Measurements from ENCODE around the gene SCUBE1. TPM values are rescaled to one million over a fixed set of nuclear protein-coding genes. Genes with fewer than 3 reads are reported as not detected.

Gene SCUBE1
- total RNA-seq, 2 experiments from 2014 or later = not detected

DNA sequence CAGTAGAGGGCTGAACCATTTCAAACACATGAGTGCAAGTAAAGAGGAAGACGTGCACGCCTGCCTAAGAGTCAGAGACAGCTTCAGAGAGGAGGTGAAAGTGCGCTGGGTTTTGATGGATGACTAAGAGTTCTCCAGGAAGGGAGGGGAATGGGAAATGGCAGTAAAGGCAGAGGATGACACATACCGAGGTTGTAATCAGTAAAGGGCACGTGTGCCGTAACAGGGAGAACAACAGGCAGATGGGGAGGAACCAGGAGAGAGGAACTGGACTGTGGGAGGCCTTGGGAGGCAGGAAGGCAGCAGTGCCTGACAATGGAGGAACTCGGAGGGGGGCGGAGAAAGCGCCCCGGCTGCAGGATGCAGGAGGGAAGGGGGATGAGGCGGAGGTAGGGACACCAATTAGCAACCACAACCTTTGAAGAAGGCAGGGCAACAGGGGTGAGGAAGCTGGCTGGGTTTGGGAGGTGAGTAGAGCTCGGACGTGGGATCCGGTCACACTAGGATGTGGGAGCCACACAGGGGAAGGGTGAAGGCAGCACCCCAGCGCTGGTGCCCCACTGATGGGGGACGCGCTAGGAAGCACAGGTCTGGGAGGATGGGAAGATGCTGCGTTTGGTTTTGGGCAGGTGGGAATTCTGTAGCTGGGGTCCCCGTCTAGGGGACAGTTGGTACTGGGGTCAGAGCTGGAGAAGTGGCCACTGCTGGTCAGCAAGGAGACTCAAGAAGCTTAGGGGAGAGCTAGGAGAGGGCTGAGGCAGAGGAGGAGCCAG lies 67.4 kb downstream of the SCUBE1 start:
- Histone ChIP-seq H3K9me2 (ENCODE audit: insufficient read depth, low read length) (no peaks in the 10 kb centered on the region), H2AFZ (ENCODE audit: low read length) (no peak overlapping the region), H4K20me1 (ENCODE audit: insufficient read depth, low read length) (no peaks in the 10 kb centered on the region; the same call in 1 of the 2 replicates), H3K4me2 (ENCODE audit: low read length) (no peak overlapping the region), H3K79me2 (ENCODE audit: insufficient read depth, low read depth, low read length) (no peaks in the 10 kb centered on the region), H3K9me3 (ENCODE audit: low read length) (no peaks in the 10 kb centered on the region), H3K27ac (ENCODE audit: low read depth, low read length, poor library complexity, severe bottlenecking) (no peak overlapping the region), H3K4me1 (ENCODE audit: insufficient read depth, low read length, poor library complexity, severe bottlenecking) (no peaks in the 10 kb centered on the region), H3K4me3 (ENCODE audit: low read depth, low read length, poor library complexity, severe bottlenecking) (no peak overlapping the region), H3K36me3 (ENCODE audit: insufficient read depth, low read length) (no peaks in the 10 kb centered on the region)
- ChIA-PET CTCF (ENCODE audit: unreplicated experiment) (interaction anchor here (1.0 kb wide), 1 partner anchor 70 kb away, joined by 3 read pairs; no protein-coding TSS in a partner anchor), POLR2A (interaction anchor here (0.6 to 0.7 kb wide), 2 partner anchors 27 to 97 kb away, joined by 3 read pairs; no protein-coding TSS in a partner anchor)
- DNase-seq (ENCODE audit: low spot score) = no peak
- TF ChIP-seq, protein P1, sequence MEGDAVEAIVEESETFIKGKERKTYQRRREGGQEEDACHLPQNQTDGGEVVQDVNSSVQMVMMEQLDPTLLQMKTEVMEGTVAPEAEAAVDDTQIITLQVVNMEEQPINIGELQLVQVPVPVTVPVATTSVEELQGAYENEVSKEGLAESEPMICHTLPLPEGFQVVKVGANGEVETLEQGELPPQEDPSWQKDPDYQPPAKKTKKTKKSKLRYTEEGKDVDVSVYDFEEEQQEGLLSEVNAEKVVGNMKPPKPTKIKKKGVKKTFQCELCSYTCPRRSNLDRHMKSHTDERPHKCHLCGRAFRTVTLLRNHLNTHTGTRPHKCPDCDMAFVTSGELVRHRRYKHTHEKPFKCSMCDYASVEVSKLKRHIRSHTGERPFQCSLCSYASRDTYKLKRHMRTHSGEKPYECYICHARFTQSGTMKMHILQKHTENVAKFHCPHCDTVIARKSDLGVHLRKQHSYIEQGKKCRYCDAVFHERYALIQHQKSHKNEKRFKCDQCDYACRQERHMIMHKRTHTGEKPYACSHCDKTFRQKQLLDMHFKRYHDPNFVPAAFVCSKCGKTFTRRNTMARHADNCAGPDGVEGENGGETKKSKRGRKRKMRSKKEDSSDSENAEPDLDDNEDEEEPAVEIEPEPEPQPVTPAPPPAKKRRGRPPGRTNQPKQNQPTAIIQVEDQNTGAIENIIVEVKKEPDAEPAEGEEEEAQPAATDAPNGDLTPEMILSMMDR (conservative IDR thresholded peaks at IDR 0.05; ENCODE audit: low read length) = no peak
- no peak for TF ChIP-seq EZH2phosphoT487 (IDR thresholded peaks at IDR 0.05; ENCODE audit: borderline replicate concordance, low read depth, low read length)
- intact Hi-C loops (cut with micrococcal nuclease; ENCODE audit: unreplicated experiment) = no loop called here
- no TSS peak for BruUV-seq (replicated peaks)

DNA sequence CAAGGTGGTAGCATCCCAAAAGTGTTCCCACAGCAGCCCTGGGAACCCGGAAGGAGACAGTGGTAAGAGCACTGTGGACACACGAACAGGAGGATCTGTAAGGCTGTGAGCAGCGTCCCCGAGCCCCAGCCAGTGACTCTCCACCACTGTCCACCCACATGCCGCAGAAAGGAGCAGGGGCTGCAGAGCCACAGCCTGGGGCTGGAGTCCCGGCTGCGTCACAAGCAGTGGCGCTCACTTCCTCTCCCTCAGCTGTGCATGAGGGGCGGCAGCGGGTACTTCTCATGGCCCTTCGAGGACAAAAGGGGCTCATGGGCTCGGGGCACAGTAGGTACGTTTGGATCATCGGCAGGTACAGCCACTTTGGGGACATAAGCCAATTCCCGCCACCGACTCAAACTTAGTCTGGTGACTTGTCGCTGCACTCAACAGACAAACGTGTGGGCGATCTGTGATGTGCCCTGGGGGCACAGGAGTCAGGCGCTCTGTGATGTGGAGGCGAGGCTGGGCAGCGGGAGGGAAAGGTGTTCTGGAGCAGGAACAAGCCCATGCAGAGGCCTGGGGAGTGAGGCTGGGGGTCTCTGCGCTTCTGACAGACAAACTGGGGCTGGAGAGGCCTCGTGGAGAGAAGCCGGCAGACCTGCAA lies 68.5 kb downstream of the SCUBE1 start:
- no peaks in the 10 kb centered on the region for H3K4me1 ChIP-seq (ENCODE audit: insufficient read depth, low read length, poor library complexity, severe bottlenecking)
- BruUV-seq (replicated peaks) = no TSS peak

More for the DNA sequence above, 68.5 kb downstream of the SCUBE1 start:
- Histone ChIP-seq H3K9me3 (ENCODE audit: low read length) (no peaks in the 10 kb centered on the region), H3K4me2 (ENCODE audit: low read length) (no peak overlapping the region), H4K20me1 (ENCODE audit: insufficient read depth, low read length) (no peaks in the 10 kb centered on the region), H3K36me3 (ENCODE audit: insufficient read depth, low read length) (no peaks in the 10 kb centered on the region), H2AFZ (ENCODE audit: low read length) (no peak overlapping the region), H3K9me2 (ENCODE audit: insufficient read depth, low read length) (no peaks in the 10 kb centered on the region), H3K27ac (ENCODE audit: low read depth, low read length, poor library complexity, severe bottlenecking) (no peak overlapping the region), H3K79me2 (ENCODE audit: insufficient read depth, low read depth, low read length) (no peaks in the 10 kb centered on the region), H3K4me3 (ENCODE audit: low read depth, low read length, poor library complexity, severe bottlenecking) (no peak overlapping the region)
- POLR2A ChIA-PET = interaction anchor here (0.6 kb wide), 1 partner anchor 355 kb away, joined by 3 read pairs; no protein-coding TSS in a partner anchor
- intact Hi-C loops (cut with micrococcal nuclease; ENCODE audit: unreplicated experiment) = loop anchor here (1.0 kb wide), 2 partner anchors 72 to 111 kb away; no protein-coding TSS in a partner anchor
- DNase-seq (ENCODE audit: low spot score) = no peak
- CTCF ChIA-PET (ENCODE audit: unreplicated experiment) = interaction anchor here (0.6 to 2.4 kb wide), 2 partner anchors 72 to 88 kb away, joined by 3 to 11 read pairs; no protein-coding TSS in a partner anchor
- no peak for TF ChIP-seq EZH2phosphoT487 (IDR thresholded peaks at IDR 0.05; ENCODE audit: borderline replicate concordance, low read depth, low read length)
- TF ChIP-seq, protein P1 (conservative IDR thresholded peaks at IDR 0.05; ENCODE audit: low read length) = no peak
